Measurements from ENCODE around the gene ODAD4.

Gene ODAD4

DNA sequence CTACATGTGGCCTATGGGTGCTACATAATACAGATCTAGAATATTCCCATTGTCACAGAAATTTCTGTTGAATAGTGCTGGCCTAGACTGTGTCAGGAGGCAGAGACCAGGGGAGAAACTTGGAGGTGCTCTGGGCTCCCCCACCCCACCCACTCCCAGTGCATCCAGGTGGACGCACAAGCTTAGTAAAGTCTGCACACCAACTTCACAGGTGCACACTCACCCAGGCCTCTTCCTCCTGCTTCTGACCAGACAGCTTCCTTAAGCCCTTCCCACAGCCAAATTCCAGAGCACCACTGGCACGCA lies 28.6 kb downstream of the ODAD4 start:
- no peak for DNase-seq (ENCODE audit: low read depth)
- TF ChIP-seq POLR2A (IDR thresholded peaks at IDR 0.05; ENCODE audit: extremely low read depth, insufficient read length) (no peak), MYC (IDR thresholded peaks at IDR 0.05; ENCODE audit: low read depth, low read length) (no peak)
- TF ChIP-seq, protein P1, sequence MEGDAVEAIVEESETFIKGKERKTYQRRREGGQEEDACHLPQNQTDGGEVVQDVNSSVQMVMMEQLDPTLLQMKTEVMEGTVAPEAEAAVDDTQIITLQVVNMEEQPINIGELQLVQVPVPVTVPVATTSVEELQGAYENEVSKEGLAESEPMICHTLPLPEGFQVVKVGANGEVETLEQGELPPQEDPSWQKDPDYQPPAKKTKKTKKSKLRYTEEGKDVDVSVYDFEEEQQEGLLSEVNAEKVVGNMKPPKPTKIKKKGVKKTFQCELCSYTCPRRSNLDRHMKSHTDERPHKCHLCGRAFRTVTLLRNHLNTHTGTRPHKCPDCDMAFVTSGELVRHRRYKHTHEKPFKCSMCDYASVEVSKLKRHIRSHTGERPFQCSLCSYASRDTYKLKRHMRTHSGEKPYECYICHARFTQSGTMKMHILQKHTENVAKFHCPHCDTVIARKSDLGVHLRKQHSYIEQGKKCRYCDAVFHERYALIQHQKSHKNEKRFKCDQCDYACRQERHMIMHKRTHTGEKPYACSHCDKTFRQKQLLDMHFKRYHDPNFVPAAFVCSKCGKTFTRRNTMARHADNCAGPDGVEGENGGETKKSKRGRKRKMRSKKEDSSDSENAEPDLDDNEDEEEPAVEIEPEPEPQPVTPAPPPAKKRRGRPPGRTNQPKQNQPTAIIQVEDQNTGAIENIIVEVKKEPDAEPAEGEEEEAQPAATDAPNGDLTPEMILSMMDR (IDR thresholded peaks at IDR 0.05; ENCODE audit: low read depth, low read length) = no peak
- TF ChIP-seq, protein P2, sequence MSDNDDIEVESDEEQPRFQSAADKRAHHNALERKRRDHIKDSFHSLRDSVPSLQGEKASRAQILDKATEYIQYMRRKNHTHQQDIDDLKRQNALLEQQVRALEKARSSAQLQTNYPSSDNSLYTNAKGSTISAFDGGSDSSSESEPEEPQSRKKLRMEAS (IDR thresholded peaks at IDR 0.05; ENCODE audit: low read depth, low read length) = no peak
- no peak overlapping the region for H3K4me3 ChIP-seq (ENCODE audit: low read depth, low read length)

DNA sequence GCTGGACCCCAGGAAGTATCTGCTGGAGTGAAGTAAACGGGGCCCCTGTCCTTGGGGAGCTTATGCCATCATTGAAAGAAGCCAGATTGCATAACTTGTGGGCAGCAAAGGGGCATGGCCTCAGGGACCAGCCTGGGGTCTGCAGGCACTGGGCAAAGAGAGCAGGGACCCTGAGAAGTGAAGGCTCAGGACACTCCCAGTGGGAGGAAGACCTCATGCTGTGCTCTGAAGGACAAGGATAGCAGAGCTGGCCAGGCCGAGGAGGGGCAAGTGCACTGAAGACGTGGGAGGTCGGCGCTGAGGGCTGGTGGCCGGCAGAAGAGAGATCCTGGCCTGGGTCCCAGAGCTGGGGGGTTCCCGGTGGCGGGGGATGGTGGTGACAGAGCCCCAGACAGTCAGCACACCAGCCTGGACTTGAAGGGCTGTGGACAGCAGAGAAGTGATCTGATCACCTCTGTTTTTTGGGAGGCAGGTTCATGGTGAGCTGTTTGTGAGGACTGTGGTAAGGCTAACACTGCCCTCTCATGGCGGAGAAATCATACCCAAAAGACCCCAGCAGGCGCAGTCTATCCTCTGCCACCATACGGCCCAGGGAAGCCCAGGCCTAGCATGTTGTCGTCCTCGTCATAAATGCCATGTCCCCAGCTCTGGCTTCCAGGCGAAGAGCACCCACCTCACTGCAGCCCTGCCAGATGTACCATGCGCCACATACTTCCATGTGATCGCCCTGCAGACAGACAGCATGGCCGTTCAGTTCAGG lies 29.1 kb downstream of the ODAD4 start:
- TF ChIP-seq, protein P2 (IDR thresholded peaks at IDR 0.05; ENCODE audit: low read depth, low read length) = peak; percentile 23; the same call in 1 of the 2 replicates
- TF ChIP-seq, protein P1 (IDR thresholded peaks at IDR 0.05; ENCODE audit: low read depth, low read length) = peak; percentile 65
- no peak for TF ChIP-seq POLR2A (IDR thresholded peaks at IDR 0.05; ENCODE audit: extremely low read depth, insufficient read length)
- no peak for TF ChIP-seq MYC (IDR thresholded peaks at IDR 0.05; ENCODE audit: low read depth, low read length)
- peak; percentile 90 for DNase-seq (ENCODE audit: low read depth)
- no peak overlapping the region for H3K4me3 ChIP-seq (ENCODE audit: low read depth, low read length)

DNA sequence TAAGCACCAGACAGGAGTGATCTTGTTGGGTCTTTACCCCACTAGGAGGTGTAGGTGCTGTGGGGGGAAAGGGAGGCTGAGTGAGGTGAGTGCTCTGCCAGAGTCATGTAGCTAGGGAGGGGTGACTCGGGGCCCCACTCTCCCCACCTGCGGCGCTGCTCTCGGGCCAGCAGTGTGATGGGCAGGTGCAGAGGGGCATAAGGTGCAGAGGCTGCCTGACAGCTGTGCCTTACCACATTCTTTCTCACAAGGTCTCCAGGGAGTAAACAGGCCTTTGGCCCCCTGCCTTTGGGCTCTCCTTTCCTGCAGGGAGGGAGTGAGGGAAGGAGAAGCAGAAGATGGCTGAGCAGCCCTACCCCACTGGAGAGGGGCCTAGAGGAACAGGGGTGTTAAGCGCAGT lies 31.7 kb downstream of the ODAD4 start:
- TF ChIP-seq MYC (IDR thresholded peaks at IDR 0.05; ENCODE audit: low read depth, low read length) (no peak), POLR2A (IDR thresholded peaks at IDR 0.05; ENCODE audit: extremely low read depth, insufficient read length) (no peak)
- TF ChIP-seq, protein P2 (IDR thresholded peaks at IDR 0.05; ENCODE audit: low read depth, low read length) = no peak
- TF ChIP-seq, protein P1 (IDR thresholded peaks at IDR 0.05; ENCODE audit: low read depth, low read length) = no peak
- DNase-seq (ENCODE audit: low read depth) = no peak

DNA sequence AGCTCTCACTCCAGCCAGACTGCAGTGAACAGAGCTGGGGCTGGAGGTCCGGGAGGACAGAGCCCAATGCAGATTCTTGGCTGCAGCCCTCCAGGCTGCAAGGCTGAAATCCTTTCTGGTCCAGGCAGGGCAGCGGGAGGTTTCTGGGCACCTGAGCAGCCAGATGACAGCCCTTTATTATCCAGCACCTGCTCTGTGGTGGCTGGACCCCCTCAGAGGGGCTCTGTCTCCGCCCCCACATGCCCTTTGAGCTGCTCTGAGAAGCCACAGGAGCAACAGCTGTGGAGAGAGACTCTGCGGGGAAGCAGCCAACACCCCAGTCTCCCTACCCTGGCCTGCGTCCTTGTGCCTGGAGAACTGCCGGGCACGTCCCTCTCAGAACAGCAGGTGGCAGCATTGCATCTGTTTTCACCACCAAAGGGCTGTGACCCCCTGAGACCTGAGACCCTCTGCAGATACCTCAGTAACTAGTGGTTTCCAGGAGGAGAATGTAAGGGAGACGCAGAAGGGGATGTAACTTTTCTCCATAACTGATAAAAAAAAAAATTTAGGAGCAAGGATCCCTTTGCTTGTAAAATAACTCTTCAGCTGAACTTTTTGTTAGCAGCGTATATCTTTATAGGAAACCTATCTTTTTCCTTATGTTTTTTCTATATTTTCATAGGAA lies 32.5 kb downstream of the ODAD4 start:
- no peak overlapping the region for H3K4me3 ChIP-seq (ENCODE audit: low read depth, low read length)
- TF ChIP-seq, protein P1 (IDR thresholded peaks at IDR 0.05; ENCODE audit: low read depth, low read length) = peak; percentile 75
- TF ChIP-seq POLR2A (IDR thresholded peaks at IDR 0.05; ENCODE audit: extremely low read depth, insufficient read length) (no peak), MYC (IDR thresholded peaks at IDR 0.05; ENCODE audit: low read depth, low read length) (peak; percentile 76)
- TF ChIP-seq, protein P2 (IDR thresholded peaks at IDR 0.05; ENCODE audit: low read depth, low read length) = peak; percentile 63
- DNase-seq (ENCODE audit: low read depth) = peak; percentile 80

More for the DNA sequence above, 31.7 kb downstream of the ODAD4 start:
- H3K4me3 ChIP-seq (ENCODE audit: low read depth, low read length) = no peak overlapping the region

DNA sequence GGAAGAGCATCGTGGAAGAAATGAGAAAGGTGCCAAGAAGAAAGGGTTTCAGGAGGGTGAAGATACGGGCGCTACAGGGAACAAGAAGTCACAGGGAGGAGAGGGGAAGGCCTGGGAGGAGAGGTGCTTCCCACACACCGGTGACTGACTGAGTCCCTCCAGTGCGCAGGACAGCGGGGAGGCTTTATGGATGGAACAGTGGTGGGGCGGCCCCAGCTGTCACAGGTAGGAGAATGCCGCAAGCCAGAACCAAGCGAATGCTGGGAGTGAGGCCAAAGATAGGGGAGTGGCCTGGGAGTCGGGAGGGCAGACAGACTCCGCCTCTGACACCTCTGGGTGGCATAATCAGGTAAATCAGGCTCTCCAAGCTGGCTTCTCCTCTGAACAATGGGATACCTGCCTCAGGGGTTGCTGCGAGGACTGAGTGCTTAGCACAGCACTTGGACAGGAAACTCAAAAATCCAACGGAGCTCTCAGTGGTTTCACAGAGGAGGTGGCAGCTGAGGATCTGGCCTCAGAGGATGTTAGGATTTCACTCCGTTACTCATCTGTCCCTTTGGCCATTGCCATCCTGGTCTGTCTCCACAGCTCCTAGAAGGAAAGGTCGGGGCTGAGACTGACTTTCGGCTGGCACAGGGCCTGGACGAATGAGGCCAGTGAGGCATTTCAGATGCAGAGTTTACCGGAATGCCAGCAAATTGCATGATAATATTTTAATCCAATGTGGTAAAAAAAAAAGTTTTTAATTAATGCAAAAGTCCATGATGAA lies 35.5 kb downstream of the ODAD4 start:
- peak overlapping the region; percentile 84 for H3K4me3 ChIP-seq (ENCODE audit: low read depth, low read length)
- TF ChIP-seq, protein P1 (IDR thresholded peaks at IDR 0.05; ENCODE audit: low read depth, low read length) = no peak
- TF ChIP-seq POLR2A (IDR thresholded peaks at IDR 0.05; ENCODE audit: extremely low read depth, insufficient read length) (no peak), MYC (IDR thresholded peaks at IDR 0.05; ENCODE audit: low read depth, low read length) (no peak)
- TF ChIP-seq, protein P2 (IDR thresholded peaks at IDR 0.05; ENCODE audit: low read depth, low read length) = no peak
- no peak for DNase-seq (ENCODE audit: low read depth)

All from NB4 (cell line).